ENCODE results near the gene NTNG1. TPM values are rescaled to one million over a fixed set of nuclear protein-coding genes. Genes with fewer than 3 reads are reported as not detected.

The NTNG1 gene
- total RNA-seq, 2 experiments from 2014 or later = 2.3 to 5.9 TPM

GRCh38 chr1:107496002-107496401, 355.2 kb downstream of the NTNG1 start:
- ChIA-PET CTCF (ENCODE audit: unreplicated experiment) (no interaction called here), POLR2A (interaction anchor here (0.6 to 0.7 kb wide), 2 partner anchors 231 to 436 kb away, joined by 3 read pairs; no protein-coding TSS in a partner anchor)
- no peak overlapping the region for H3K4me2 ChIP-seq (ENCODE audit: low read length)
- H3K9me2 ChIP-seq (ENCODE audit: insufficient read depth, low read length) = no peaks in the 10 kb centered on the region
- intact Hi-C loops (cut with micrococcal nuclease; ENCODE audit: unreplicated experiment) = no loop called here
- H3K79me2 ChIP-seq (ENCODE audit: insufficient read depth, low read depth, low read length) = no peaks in the 10 kb centered on the region
- H4K20me1 ChIP-seq (ENCODE audit: insufficient read depth, low read length) = no peaks in the 10 kb centered on the region
- peaks cover 8% of the 10 kb centered on the region for H3K4me1 ChIP-seq (ENCODE audit: insufficient read depth, low read length, poor library complexity, severe bottlenecking)
- no peaks in the 10 kb centered on the region for H3K9me3 ChIP-seq (ENCODE audit: low read length)
- DNase-seq (ENCODE audit: low spot score) = no peak
- no TSS peak for BruUV-seq (replicated peaks)
- no peak overlapping the region for H2AFZ ChIP-seq (ENCODE audit: low read length)
- H3K4me3 ChIP-seq (ENCODE audit: low read depth, low read length, poor library complexity, severe bottlenecking) = no peak overlapping the region
- no peak for TF ChIP-seq CTCF (conservative IDR thresholded peaks at IDR 0.05; ENCODE audit: low read length)
- no peak overlapping the region for H3K27ac ChIP-seq (ENCODE audit: low read depth, low read length, poor library complexity, severe bottlenecking)
- H3K36me3 ChIP-seq (ENCODE audit: insufficient read depth, low read length) = no peaks in the 10 kb centered on the region

- H2AFZ ChIP-seq (ENCODE audit: low read length) = peak overlapping the region; percentile 47; the same call in 1 of the 2 replicates
- POLR2A ChIA-PET = interaction anchor here (0.5 to 1.8 kb wide), 6 partner anchors 9 to 104 kb away, joined by 3 to 6 read pairs (median 4); no protein-coding TSS in a partner anchor
These were observed 358.4 kb downstream of the NTNG1 start for GRCh38 chr1:107499139-107499744.

More at GRCh38 chr1:107499139-107499744, 358.4 kb downstream of the NTNG1 start:
- Histone ChIP-seq H3K4me2 (ENCODE audit: low read length) (no peak overlapping the region), H3K4me3 (ENCODE audit: low read depth, low read length, poor library complexity, severe bottlenecking) (no peak overlapping the region), H3K79me2 (ENCODE audit: insufficient read depth, low read depth, low read length) (no peaks in the 10 kb centered on the region), H3K36me3 (ENCODE audit: insufficient read depth, low read length) (no peaks in the 10 kb centered on the region), H3K9me2 (ENCODE audit: insufficient read depth, low read length) (no peaks in the 10 kb centered on the region), H4K20me1 (ENCODE audit: insufficient read depth, low read length) (no peaks in the 10 kb centered on the region), H3K4me1 (ENCODE audit: insufficient read depth, low read length, poor library complexity, severe bottlenecking) (peaks cover 8% of the 10 kb centered on the region), H3K9me3 (ENCODE audit: low read length) (no peaks in the 10 kb centered on the region), H3K27ac (ENCODE audit: low read depth, low read length, poor library complexity, severe bottlenecking) (no peak overlapping the region)
- CTCF ChIA-PET (ENCODE audit: unreplicated experiment) = no interaction called here
- BruUV-seq (replicated peaks) = no TSS peak
- DNase-seq (ENCODE audit: low spot score) = no peak
- TF ChIP-seq CTCF (conservative IDR thresholded peaks at IDR 0.05; ENCODE audit: low read length) (no peak), EZH2phosphoT487 (IDR thresholded peaks at IDR 0.05; ENCODE audit: borderline replicate concordance, low read depth, low read length) (no peak)
- intact Hi-C loops (cut with micrococcal nuclease; ENCODE audit: unreplicated experiment) = no loop called here
